ENCODE data around the gene ELFN1.

ELFN1 gene

GRCh38 chr7:1643270-1644092 is 26.6 kb upstream of the ELFN1 start:
- no peak for DNase-seq

- no peak for DNase-seq
These were observed 25.6 kb upstream of the ELFN1 start for GRCh38 chr7:1644341-1645070.

GRCh38 chr7:1645071-1645409 is 25.0 kb upstream of the ELFN1 start:
- DNase-seq: no peak

GRCh38 chr7:1645476-1645875 is 24.6 kb upstream of the ELFN1 start:
- no peak for DNase-seq

- DNase-seq: no peak
These were observed 23.7 kb upstream of the ELFN1 start for GRCh38 chr7:1646391-1646790.

- no peak for DNase-seq
These were observed 22.9 kb upstream of the ELFN1 start for GRCh38 chr7:1646957-1647891.

GRCh38 chr7:1647961-1648672 is 22.0 kb upstream of the ELFN1 start:
- DNase-seq: no peak

- DNase-seq: no peak
These were observed 20.2 kb upstream of the ELFN1 start for GRCh38 chr7:1649751-1650326.

- DNase-seq: no peak
These were observed 19.6 kb upstream of the ELFN1 start for GRCh38 chr7:1650363-1651030.

- no peak for DNase-seq
These were observed 19.0 kb upstream of the ELFN1 start for GRCh38 chr7:1651031-1651446.

- DNase-seq: no peak
These were observed 18.2 kb upstream of the ELFN1 start for GRCh38 chr7:1651891-1652290.

- no peak for DNase-seq
These were observed 16.6 kb upstream of the ELFN1 start for GRCh38 chr7:1653500-1653899.

GRCh38 chr7:1654111-1654510 is 16.0 kb upstream of the ELFN1 start:
- DNase-seq: no peak

- DNase-seq: no peak
These were observed 15.2 kb upstream of the ELFN1 start for GRCh38 chr7:1654738-1655475.

- no peak for DNase-seq
These were observed 10.4 kb upstream of the ELFN1 start for GRCh38 chr7:1659696-1660095.

- no peak for DNase-seq
These were observed 8.6 kb upstream of the ELFN1 start for GRCh38 chr7:1661461-1661860.

- DNase-seq: no peak
These were observed 8.0 kb upstream of the ELFN1 start for GRCh38 chr7:1662101-1662500.

- DNase-seq: no peak
These were observed 7.3 kb upstream of the ELFN1 start for GRCh38 chr7:1662767-1663166.

- DNase-seq: no peak
These were observed 6.9 kb upstream of the ELFN1 start for GRCh38 chr7:1663223-1663622.

GRCh38 chr7:1663857-1664651 is 6.0 kb upstream of the ELFN1 start:
- no peak for DNase-seq
